ENCODE measurements around the gene TMEM221. TPM values are rescaled to one million over a fixed set of nuclear protein-coding genes. Genes with fewer than 3 reads are reported as not detected.

The TMEM221 gene
- total and polyA plus RNA-seq, 9 of the 15 experiments (the other 6 are each of a cell fraction or from before 2014, with no cell fraction given) = 0.06 to 0.35 TPM; not detected in 7

DNA sequence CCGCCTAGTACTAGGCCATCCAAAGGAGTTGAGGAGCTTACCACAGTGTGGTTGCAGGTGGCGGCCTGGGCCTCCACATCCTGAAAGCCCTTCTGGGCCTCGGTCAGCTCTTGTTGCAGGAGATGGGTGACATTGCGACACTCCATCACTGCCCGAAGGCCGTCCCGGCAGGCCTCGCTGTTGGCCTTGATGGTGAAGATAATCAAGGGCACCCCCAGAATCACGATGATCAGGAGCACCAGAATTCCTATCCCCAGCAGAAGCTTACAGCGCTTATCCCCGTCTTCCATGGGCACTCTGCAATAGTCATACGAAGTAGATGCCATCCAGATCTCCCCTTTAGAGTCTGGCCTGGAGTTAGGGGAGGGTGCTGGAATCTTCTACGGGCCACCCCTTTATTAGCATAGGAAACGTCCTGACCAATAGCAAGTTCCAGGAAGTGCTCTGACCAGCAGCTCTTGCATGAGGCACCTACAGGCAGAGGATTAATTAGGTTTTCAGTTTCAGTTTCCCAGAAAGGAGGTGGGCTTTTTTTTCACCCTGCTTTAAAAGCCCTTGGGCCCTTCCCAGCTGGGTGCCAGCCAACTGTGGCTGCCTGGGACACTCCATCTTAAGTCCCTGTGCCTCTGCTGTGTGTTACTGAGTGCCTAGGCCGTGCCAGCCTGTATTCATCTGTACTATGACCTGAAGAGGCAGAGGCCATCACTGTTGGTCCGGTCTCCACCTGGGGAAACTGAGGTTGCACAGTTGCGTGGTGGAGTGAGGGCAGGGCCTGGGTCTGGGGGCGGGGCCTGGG is 43.0 kb downstream of the TMEM221 start, which contains the start of gene BST2 (continued):
- TF ChIP-seq, protein P1, sequence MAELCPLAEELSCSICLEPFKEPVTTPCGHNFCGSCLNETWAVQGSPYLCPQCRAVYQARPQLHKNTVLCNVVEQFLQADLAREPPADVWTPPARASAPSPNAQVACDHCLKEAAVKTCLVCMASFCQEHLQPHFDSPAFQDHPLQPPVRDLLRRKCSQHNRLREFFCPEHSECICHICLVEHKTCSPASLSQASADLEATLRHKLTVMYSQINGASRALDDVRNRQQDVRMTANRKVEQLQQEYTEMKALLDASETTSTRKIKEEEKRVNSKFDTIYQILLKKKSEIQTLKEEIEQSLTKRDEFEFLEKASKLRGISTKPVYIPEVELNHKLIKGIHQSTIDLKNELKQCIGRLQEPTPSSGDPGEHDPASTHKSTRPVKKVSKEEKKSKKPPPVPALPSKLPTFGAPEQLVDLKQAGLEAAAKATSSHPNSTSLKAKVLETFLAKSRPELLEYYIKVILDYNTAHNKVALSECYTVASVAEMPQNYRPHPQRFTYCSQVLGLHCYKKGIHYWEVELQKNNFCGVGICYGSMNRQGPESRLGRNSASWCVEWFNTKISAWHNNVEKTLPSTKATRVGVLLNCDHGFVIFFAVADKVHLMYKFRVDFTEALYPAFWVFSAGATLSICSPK (IDR thresholded peaks at IDR 0.05; ENCODE audit: borderline replicate concordance) = no peak
- TF ChIP-seq SREBF2 (CRISPR knock-in tag; IDR thresholded peaks at IDR 0.05) (no peak), PURB (CRISPR knock-in tag; IDR thresholded peaks at IDR 0.05; ENCODE audit: low read depth) (no peak), MED1 (CRISPR knock-in tag; IDR thresholded peaks at IDR 0.05; ENCODE audit: borderline replicate concordance) (no peak), NBN (IDR thresholded peaks at IDR 0.05; ENCODE audit: low read depth) (peak; percentile 73; the same call in 1 of the 2 replicates), ETS2 (tag; IDR thresholded peaks at IDR 0.05; ENCODE audit: borderline replicate concordance, poor library complexity, severe bottlenecking) (no peak), TSC22D4 (tag; IDR thresholded peaks at IDR 0.05) (no peak), NCOA4 (IDR thresholded peaks at IDR 0.05; ENCODE audit: partially characterized antibody) (no peak), POLR2AphosphoS2 (IDR thresholded peaks at IDR 0.05; ENCODE audit: low read length) (no peak)
- TF ChIP-seq, protein P2, sequence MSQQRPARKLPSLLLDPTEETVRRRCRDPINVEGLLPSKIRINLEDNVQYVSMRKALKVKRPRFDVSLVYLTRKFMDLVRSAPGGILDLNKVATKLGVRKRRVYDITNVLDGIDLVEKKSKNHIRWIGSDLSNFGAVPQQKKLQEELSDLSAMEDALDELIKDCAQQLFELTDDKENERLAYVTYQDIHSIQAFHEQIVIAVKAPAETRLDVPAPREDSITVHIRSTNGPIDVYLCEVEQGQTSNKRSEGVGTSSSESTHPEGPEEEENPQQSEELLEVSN (IDR thresholded peaks at IDR 0.05; ENCODE audit: borderline replicate concordance in 1 of 2, extremely low read depth in 1 of 2, insufficient read depth in 1 of 2, insufficient read length in 1 of 2, low read depth in 1 of 2, low read length in 1 of 2, poor library complexity in 1 of 2, severe bottlenecking in 1 of 2) = peak in 1 of 2 experiments; percentile 11
- TF ChIP-seq, protein P3, sequence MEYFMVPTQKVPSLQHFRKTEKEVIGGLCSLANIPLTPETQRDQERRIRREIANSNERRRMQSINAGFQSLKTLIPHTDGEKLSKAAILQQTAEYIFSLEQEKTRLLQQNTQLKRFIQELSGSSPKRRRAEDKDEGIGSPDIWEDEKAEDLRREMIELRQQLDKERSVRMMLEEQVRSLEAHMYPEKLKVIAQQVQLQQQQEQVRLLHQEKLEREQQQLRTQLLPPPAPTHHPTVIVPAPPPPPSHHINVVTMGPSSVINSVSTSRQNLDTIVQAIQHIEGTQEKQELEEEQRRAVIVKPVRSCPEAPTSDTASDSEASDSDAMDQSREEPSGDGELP (CRISPR knock-in tag; IDR thresholded peaks at IDR 0.05; ENCODE audit: borderline replicate concordance) = peak; percentile 12; the same call in 1 of the 2 replicates
- TF ChIP-seq, protein P4, sequence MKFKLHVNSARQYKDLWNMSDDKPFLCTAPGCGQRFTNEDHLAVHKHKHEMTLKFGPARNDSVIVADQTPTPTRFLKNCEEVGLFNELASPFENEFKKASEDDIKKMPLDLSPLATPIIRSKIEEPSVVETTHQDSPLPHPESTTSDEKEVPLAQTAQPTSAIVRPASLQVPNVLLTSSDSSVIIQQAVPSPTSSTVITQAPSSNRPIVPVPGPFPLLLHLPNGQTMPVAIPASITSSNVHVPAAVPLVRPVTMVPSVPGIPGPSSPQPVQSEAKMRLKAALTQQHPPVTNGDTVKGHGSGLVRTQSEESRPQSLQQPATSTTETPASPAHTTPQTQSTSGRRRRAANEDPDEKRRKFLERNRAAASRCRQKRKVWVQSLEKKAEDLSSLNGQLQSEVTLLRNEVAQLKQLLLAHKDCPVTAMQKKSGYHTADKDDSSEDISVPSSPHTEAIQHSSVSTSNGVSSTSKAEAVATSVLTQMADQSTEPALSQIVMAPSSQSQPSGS (CRISPR knock-in tag; IDR thresholded peaks at IDR 0.05) = no peak
- TF ChIP-seq, protein P5, sequence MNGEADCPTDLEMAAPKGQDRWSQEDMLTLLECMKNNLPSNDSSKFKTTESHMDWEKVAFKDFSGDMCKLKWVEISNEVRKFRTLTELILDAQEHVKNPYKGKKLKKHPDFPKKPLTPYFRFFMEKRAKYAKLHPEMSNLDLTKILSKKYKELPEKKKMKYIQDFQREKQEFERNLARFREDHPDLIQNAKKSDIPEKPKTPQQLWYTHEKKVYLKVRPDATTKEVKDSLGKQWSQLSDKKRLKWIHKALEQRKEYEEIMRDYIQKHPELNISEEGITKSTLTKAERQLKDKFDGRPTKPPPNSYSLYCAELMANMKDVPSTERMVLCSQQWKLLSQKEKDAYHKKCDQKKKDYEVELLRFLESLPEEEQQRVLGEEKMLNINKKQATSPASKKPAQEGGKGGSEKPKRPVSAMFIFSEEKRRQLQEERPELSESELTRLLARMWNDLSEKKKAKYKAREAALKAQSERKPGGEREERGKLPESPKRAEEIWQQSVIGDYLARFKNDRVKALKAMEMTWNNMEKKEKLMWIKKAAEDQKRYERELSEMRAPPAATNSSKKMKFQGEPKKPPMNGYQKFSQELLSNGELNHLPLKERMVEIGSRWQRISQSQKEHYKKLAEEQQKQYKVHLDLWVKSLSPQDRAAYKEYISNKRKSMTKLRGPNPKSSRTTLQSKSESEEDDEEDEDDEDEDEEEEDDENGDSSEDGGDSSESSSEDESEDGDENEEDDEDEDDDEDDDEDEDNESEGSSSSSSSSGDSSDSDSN (IDR thresholded peaks at IDR 0.05; ENCODE audit: borderline replicate concordance in 1 of 2, low read depth in 2 of 2, low read length in 2 of 2) = no peak
- TF ChIP-seq, protein P6, sequence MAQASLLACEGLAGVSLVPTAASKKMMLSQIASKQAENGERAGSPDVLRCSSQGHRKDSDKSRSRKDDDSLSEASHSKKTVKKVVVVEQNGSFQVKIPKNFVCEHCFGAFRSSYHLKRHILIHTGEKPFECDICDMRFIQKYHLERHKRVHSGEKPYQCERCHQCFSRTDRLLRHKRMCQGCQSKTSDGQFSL (CRISPR knock-in tag; IDR thresholded peaks at IDR 0.05) = 0 out of 2 replicates have a peak, but pooled peaks have one; percentile 22
- TF ChIP-seq, protein P6 (tag; IDR thresholded peaks at IDR 0.05) = no peak

Measured in K562 (cell line).